ENCODE data around the gene BIRC5.
"Not testable (repeated sequence)": the region's sequence is repeated elsewhere in the genome, so short reads cannot be mapped to it uniquely, and the experiment has no call there.

BIRC5 gene

DNA sequence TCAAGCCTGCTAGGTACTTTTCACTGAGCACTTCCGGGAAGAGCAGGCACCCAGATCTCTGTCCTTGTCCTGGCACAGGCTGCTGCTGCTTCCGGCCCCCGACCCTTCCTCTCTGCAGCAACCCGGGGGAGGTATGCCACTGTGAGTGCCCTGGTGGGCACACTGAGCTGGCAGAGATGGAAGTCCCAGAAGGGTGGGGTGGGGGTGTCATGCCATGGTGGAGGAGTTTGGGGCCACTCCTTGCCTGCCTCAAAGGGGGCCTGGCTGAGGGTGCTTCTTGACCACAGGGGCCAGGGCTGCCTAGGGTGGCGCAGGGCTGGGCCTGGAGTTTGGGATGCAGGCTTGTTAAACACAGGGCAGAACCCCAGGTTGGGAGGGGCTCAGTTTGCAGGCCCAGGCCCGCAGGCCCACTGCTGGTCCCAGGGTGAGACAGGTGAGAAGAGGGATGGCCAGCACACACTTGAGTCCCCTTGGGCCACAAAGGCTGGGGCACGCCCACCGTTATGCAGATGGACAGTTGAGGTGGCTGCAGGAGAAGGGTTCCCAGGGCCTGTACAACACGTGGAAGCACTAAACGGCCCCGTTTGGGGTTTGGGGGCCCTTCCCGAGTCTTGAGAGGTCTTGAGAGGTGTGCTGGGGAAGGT lies 26.1 kb downstream of the BIRC5 start:
- DNase-seq (ENCODE audit: low read depth): no peak

DNA sequence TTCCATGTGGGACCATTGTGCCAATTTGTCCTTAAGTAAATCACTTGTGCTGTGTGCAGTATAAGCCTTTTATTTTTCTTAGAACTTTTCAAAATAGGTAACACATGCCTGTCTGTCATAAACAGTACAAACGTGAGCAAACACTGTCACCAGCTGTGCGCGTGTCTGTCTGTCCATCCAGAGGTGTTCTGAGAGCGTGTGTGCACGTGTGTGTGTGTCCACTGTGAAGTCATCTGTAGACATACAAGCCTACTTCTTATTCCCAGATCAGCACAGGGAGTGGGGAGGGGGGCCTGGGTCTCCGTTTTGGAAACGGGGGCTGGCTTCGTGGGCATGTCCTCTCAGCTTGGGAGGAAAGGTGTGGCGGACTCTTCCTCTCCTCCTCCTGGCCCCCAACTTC lies 26.8 kb downstream of the BIRC5 start:
- no peak for DNase-seq (ENCODE audit: low read depth)

DNA sequence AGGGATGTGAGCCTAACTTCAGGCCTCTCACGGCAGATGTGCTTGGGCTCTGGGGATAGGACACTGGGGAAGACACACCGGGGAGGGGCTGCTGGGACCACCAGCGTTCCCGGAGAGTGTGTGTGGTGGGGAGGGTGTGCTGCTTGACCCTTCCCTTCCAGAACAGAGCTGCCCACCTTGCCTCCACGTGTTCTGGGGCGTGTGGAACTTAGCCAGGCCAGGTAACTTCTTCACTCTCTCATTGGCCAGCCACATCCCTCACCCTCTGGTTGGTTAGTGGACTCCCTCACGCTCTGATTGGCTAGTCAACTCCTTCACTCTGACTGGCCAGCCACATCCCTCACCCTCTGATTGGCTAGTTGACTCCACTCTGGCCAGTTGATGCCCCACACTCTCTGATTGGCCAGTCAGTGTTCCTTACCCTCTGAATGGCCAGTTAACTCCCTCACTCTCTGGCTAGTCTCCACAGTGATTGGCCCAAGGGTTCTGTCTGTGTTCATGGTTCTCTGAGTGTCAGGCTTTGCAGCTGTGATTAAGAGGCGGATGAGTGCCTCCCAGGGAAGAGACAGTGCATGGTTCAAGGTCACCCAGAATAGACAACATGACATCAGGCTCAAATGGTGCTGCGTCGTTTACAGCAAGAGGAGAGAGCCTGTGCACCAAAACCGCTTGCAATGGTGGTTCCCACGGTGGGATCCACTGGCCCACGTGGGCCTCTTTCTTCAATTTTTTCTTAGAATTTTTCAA lies 27.4 kb downstream of the BIRC5 start:
- no peak for DNase-seq (ENCODE audit: low read depth)

DNA sequence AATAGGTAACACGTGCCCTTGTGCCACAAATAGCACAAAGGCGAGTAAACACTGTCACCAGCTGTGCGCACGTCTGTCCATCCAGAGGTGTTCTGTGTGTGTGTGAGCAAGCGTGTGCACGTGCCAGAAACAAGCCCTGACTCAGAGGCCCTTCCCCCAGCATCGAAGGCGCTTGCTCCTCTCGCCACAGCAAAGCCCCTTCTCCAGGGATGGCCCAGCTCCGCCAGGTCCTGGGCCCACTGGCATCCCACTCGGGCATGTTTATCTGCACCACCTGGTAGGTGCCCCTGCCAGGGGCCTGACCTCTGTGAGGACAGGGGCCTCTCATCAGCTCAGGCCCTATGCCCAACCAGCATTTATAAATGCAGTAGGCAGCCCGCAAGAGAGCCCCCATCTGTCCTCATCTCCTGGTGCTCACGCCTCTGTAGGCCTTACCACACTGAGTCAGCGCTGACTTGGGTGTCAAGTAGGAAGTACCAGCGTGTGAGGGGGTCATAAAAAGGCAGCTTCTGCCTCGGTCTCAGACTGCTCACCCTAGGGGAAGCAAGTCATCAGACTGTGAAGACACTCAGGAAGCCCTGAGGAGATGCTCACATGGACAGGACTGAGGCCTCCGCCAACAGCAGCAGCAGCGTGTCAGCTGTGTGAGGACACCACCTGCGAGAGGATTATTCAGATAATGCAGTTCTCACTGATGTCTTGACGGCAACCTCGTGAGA lies 28.1 kb downstream of the BIRC5 start:
- DNase-seq (ENCODE audit: low read depth): no peak

DNA sequence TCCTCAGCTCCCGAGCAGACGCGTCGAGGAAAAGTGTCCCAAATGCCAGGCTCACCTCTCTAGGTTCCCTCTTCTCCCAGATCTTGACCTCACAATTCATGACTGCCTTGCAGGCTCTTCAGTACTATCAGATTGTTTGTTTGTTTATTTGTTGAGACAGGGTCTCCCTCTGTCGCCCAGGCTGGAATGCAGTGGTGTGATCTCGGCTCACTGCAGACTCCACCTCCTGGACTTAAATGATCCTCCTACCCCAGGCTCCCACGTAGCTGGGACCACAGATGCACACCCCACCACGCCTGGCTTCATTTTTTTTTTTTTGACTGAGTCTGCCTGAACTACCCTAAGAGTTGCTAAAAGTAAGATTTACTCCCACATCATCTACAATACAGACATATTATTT lies 33.3 kb downstream of the BIRC5 start:
- DNase-seq (ENCODE audit: low read depth): no peak

DNA sequence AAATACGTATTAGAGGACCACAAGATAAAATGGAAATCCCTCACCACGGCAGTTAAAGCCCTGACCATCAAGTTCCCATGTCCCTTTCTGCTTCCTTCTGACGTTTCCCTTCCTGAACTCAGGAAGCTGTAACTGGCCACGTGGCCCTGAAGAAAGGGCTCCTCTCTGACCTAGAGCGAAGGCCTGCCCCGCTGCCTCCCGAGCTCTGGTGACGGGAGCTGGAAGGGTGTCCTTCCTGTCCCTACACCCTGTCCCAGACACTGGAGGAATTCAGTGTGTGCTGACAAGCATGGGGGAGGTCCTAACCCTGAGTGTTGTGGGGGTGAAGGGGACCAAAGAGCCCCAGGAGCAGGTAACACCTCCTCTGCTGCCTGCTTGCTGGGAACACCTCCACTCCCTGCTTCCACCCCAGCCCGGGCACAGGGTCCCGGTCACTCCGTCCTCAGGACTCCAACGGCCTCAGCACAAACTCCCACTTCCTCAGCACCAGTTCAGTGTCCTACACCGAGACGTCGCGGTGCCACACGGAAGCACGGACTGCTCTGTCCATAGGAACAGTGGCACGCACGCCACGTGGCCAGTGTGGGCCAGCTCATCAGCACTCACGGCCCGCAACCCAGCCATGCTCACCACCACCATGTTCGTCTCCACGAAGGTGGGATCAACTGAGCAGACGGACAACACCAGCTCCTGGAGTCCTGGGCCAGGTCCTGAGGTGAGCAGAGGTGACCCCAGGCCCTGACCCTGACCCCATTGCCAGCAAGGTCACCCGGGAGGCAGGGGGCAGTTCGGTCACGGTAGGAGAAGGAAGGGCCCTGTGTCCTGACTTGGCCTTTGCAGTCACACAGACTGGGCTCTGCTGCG lies 34.2 kb downstream of the BIRC5 start:
- no peak for DNase-seq (ENCODE audit: low read depth)

DNA sequence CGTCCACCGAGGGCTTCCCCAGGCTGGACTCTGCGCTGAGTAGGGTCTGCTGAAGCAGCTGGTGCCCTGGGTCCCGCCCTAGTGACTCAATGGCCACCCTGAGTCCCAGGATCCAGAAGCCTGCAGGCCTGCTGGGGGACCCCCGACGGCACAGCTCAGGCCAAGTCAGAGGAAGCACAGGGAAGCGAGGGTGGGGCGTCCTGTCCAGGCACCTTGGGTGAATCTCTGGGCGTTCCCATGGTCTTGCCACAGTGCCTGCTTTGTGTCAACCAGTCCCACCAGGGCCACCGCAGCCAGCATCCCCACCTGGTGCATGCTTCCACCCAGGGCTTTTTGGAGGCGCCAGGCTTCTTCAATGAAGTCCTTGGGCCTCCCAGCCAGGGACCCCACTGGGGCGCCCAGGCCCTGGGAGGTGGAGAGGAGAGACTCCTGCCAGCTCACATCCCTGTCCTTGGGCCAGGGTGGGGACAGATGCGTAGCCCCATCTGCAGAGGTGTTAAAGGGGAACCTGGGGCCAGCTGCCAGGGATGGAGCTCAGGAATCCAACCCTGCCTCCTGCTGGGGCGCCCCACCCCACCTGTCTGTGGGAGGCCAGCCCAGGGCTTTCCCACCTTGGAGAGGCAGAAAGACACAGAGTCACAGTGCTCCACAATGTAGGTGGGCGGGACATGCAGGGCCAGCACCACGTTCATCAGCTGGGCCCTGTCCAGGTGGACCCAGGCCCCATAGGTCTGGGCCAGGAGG lies 35.2 kb downstream of the BIRC5 start:
- DNase-seq (ENCODE audit: low read depth): no peak

DNA sequence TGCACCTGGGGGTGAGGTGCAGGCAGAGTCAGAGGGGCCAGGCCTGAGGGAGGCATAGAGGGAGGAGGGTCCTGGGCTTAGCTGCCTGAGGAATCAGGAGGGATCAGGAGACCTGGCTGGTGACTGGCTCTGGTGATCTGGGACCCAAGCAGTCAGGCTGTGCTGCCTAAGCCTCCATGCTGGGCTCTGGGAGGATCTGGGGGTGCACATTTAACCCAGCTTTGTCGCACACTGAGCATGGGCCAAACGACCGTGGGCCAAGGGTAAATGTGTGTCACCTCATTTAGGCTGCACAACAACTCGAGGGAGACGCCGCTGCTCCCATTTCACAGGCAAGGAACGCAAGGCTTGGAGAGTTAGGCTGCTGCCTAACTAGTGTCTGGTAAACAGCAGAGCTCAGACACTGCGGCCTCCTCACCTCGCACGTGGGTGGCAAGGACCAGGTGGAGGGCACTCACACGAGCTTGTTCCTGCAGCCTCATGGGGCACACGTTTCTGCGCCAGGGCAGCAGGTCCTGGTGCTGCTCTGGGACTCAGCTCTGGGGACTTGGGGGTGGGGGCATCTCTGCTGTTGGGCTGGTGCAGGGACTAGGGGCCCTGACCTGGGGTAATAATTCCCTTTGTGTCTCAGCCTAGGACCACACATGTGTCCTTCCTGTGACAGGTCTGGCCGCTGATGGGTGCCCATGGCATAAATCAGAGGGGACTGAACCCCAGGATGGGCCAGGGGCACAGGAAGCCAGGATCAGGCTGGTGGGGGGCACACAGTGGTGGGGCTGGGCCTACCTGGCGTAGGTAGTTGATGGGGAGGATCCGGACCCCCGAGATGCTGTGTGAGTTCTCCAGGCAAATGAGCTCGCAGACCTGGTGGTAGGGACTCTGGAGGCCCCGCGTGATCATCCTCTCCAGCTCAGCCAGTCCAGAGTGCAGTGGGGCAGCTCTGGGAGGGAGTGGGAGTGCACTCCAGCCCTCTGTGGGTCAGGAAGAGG lies 36.1 kb downstream of the BIRC5 start:
- DNase-seq (ENCODE audit: low read depth): no peak

DNA sequence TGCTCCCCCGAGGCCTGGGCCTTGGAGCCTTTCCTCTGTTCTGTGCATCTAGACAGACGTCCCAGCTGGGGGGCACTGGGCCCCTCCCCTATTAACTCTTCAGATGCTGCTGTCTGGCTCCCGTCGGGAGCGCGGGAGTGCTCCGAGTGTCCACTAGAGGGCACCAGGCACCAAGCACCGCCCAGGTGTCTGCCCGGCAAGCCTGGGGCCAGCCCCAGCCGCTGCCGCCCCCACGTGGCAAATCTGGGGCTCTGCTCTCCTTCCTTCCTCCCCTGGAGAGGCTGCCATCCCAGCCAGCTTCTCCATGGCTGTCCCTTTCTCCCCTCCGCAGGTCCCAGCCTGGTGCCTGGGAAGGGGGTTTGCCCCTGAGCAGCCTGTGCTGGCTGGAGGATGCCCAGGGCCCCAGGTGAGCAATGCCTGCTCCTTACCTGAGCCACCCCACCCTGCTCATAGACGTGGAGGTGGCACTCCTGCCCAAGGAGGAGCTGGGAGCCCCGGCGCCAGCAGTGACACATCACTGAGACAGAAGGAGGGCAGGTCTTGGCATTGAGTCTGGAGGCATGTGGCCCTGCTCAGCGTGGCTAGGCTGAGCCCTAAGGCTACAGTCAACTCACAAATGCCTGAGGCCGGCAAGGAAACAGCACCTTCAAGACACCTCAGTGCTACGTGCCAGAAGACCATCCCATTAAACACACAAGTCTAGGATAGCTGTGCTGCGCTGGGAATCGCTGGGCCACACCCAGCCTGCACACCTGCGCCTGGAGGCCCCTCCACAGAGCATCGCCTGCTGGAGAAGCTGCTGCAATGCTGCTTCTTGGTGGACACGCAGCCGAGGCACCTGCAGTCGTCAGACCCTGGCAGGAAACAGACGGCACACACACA lies 37.1 kb downstream of the BIRC5 start:
- peak; percentile 78 for DNase-seq (ENCODE audit: low read depth)

DNA sequence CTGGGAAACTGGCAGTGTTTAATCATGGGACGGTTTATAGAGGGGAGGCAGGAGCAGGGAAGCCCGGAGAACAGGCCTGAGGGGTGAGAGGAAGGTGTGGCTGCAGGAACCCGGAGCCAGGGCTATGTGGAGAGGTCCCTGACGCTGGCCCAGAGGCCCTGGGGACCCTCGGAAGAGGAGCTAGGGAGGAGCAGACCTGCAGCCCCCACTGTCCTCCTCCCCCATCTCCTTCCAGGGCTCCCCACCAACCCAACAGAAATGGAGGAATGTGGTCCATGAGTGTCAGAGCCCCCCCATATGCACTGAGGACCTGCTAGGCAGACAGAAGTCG lies 37.7 kb downstream of the BIRC5 start:
- no peak for DNase-seq (ENCODE audit: low read depth)

DNA sequence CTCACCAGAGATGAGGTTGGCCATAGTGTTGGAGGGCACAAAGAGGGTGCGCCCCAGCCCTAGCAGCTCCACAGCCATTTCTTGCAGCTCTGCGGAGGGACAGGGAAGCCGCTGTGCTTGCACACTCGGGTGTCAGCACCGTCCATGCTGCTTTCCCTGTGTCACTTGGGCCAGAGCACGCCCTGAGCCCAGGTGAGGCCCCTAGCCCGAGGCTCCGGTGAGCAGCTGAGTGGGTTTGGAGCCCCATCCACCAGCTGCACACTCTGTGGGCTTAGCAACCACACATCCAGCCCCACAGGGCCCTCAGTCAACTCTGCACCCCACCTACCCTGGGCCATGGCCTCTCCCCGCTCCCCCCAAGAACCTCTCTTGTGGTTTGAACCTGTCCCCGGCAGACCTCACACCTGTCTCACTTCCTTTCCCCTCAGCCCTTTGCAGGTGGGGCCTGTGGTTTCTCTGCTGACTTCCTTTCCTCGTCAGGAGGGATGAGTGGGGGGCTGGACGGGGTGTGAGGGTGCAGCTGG lies 38.1 kb downstream of the BIRC5 start:
- DNase-seq (ENCODE audit: low read depth): peak; percentile 52

DNA sequence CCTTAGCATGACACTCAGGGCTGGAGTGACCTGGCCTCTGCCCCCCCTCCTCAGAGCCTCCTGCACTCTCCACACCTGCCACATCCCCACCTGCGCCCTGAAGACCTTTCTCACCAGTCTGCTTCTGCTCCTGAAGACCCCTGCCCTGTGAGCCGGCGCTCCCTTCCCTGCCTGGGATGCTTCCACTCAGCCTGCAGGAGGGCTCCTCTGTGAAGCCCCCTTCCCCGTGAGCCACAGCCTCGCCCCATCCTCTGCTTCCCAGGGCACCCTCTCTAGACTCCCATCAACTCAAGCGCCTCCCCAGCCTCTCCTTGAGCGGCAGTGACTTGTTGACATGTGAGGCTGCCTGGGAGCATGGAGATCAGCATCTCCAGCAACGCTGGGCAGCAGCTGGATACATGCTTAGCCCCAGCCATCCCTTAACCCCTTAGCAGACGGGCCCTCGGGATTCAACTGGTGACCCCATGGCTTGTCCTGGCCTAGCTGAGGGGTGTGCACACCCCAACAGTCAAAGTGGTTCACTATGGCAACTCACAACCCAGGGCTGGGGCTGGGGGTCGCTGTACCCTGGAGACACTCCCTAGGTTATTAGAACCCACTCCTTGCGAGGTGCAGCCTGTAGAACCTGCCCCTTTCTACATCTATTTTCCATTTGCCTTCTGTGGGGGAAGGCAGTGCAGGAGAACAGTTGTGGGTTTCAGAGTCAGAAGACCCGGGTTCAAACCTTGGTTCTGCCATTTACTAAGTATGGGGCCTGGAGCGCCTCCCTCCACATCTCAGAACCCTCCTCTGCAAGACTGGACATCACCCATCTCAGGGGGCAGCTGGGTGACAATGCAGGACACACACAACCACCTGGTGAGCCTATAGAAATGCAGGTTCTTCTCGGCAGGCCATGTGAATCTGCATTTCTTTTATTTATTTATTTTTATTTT lies 38.9 kb downstream of the BIRC5 start:
- DNase-seq (ENCODE audit: low read depth): no peak

DNA sequence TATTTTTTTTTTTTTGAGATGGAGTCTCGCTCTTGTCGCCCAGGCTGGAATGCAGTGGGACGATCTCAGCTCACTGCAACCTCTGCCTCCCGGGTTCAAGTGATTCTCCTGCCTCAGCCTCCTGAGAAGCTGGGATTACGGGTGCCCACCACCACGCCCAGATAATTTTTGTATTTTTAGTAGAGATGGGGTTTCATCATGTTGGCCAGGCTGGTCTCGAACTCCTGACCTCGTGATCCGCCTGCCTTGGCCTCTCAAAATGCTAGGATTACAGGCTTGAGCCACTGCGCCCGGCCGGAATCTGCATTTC lies 39.5 kb downstream of the BIRC5 start:
- not testable (repeated sequence) for DNase-seq (ENCODE audit: low read depth)

DNA sequence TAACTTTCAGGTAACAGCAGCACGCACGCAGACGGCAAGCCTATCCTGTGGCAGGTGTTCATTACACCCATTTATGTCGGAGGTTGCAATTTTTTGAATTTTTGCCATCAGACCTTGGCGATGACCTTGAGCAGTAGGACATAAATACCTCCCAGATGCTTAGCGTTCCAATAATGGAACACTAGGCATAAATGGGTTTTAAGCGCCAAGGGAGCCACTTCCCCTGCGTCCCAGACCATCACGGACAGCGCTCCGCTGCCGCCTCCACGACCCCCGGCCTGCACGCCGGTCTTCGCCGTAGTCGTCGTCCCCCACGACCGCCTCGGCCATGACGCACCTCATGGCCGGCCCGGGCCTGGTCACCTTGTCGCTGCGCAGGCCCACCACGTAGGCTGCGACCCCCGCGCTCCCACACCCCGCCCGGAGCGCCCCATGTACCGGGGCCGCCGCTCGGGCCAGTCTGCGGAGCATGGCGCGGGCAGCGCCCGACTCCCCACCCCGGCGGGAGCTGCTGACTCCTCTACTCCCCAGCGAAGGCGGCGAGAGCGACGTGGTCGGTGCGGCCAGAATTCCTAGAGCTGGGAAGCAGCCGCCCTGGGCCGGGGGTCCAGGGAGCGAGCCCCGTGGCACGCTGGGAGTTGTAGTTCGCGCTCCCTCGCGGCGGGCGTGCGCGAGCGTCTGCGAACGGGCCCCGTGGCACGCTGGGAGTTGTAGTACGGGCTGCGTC lies 40.1 kb downstream of the BIRC5 start:
- DNase-seq (ENCODE audit: low read depth): peak; percentile 75

DNA sequence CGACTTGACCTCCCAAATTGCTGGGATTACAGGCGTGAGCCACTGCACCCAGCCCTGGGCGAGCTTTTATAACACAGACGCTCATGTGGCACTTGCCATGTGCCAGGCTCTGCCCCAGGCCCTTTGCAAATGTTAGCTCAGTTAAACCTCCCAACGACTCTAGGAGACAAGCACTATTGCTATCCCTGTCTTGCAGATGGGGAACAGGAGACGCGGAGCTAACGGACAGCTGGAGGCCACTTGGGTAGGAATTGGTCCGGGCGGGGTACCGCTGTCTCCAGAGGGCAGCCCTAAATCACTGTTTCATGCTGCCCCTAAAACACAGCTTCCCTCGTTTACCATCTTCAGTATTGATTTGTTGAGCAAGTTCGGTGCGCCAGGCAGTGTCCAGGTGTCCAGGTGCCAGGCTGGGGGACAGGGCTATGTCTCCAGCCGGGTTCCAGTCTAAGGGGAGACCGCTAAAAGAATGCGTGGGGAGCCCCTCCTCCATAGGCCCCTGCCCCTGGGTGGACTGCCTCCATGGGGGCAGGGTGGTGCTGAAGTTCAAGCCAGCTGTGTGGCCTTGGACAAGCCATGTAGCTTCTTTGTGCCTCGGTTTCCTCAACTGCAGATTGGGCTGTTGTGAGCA lies 41.1 kb downstream of the BIRC5 start:
- DNase-seq (ENCODE audit: low read depth): no peak

DNA sequence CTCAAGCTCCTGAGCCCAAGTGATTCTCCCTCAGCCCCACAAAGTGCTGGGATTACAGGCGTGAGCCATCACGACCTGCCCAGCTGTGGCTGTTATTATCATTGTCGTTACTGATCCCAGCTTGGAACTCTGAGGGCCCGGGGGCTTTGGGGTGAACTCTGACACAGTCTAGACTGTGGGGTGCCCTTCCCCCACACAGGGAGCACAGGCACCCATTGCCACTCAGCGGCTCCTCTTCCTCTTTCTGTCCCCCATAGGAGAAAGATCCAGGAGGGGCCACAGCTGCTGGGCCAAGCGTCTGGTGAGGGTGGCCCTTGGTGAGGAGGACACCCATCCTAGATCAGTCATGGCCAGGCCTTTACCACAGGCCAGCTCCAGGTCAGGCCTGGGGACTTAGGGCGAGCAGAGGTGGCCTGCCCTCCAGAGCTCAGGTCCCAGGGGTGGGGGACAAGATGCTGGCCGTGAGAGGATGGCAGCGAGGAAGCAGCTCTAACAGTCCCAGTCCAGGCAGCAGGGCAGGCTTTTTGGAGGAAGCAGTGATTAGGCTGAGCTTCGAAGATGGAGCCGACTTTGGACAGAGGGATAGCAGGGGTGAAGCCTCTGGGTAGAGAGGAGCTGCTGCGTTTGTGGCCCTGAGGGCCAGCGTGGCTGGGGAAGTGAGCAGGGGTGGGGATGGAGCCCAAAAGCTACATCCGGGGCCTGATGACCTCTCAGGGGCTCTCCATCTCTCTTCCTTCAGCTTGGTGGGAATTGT lies 42.1 kb downstream of the BIRC5 start:
- no peak for DNase-seq (ENCODE audit: low read depth)

Data from activated T-cell treated with anti-CD3 and anti-CD28 coated beads for 1 hour (primary cell).